ENCODE data around the gene SIRT2.

The SIRT2 gene

GRCh38 chr19:38905620-38906019, 6.2 kb upstream of the SIRT2 start:
- no peak for TF ChIP-seq REST (IDR thresholded peaks at IDR 0.05; ENCODE audit: insufficient replicate concordance, low read depth)
- TF ChIP-seq CTCF (IDR thresholded peaks at IDR 0.05; ENCODE audit: insufficient read depth, low read length) = no peak
- no peak for TF ChIP-seq SPI1 (IDR thresholded peaks at IDR 0.05; ENCODE audit: borderline replicate concordance, low read depth)
- TF ChIP-seq POLR2AphosphoS5 (IDR thresholded peaks at IDR 0.05; ENCODE audit: low read depth) = no peak
- TF ChIP-seq GABPA (IDR thresholded peaks at IDR 0.05; ENCODE audit: low read depth) = no peak
- Histone ChIP-seq H3K27me3 (ENCODE audit: insufficient read depth, poor library complexity, severe bottlenecking) (no peaks in the 10 kb centered on the region), H3K27ac (replicated peaks) (no peak overlapping the region), H3K4me3 (replicated peaks; ENCODE audit: insufficient read depth, low read length) (no peak overlapping the region)
- no peak for DNase-seq (ENCODE audit: low read depth in 1 of 2, low spot score in 1 of 2)

GRCh38 chr19:38904581-38905539, 5.4 kb upstream of the SIRT2 start:
- no peak for TF ChIP-seq POLR2AphosphoS5 (IDR thresholded peaks at IDR 0.05; ENCODE audit: low read depth)
- no peak for TF ChIP-seq REST (IDR thresholded peaks at IDR 0.05; ENCODE audit: insufficient replicate concordance, low read depth)
- no peak for TF ChIP-seq CTCF (IDR thresholded peaks at IDR 0.05; ENCODE audit: insufficient read depth, low read length)
- TF ChIP-seq SPI1 (IDR thresholded peaks at IDR 0.05; ENCODE audit: borderline replicate concordance, low read depth) = no peak
- TF ChIP-seq GABPA (IDR thresholded peaks at IDR 0.05; ENCODE audit: low read depth) = no peak
- H3K27me3 ChIP-seq (ENCODE audit: insufficient read depth, poor library complexity, severe bottlenecking) = no peaks in the 10 kb centered on the region
- H3K27ac ChIP-seq (replicated peaks) = no peak overlapping the region
- DNase-seq (ENCODE audit: low read depth in 1 of 2, low spot score in 1 of 2) = no peak
- H3K4me3 ChIP-seq (replicated peaks; ENCODE audit: insufficient read depth, low read length) = no peak overlapping the region

- Histone ChIP-seq H3K27me3 (ENCODE audit: insufficient read depth, poor library complexity, severe bottlenecking) (no peaks in the 10 kb centered on the region), H3K4me3 (replicated peaks; ENCODE audit: insufficient read depth, low read length) (no peak overlapping the region), H3K27ac (replicated peaks) (no peak overlapping the region)
- TF ChIP-seq CTCF (IDR thresholded peaks at IDR 0.05; ENCODE audit: insufficient read depth, low read length) = no peak
- no peak for TF ChIP-seq REST (IDR thresholded peaks at IDR 0.05; ENCODE audit: insufficient replicate concordance, low read depth)
- TF ChIP-seq GABPA (IDR thresholded peaks at IDR 0.05; ENCODE audit: low read depth) = no peak
- TF ChIP-seq SPI1 (IDR thresholded peaks at IDR 0.05; ENCODE audit: borderline replicate concordance, low read depth) = no peak
- no peak for TF ChIP-seq POLR2AphosphoS5 (IDR thresholded peaks at IDR 0.05; ENCODE audit: low read depth)
- no peak for DNase-seq (ENCODE audit: low read depth in 1 of 2, low spot score in 1 of 2)
Observed at GRCh38 chr19:38901683-38902082, 2.3 kb upstream of the SIRT2 start.

Data from HL-60 (cell line).